Measurements from ENCODE around the gene KIF4A.
A peak's percentile ranks its signal among the peaks of the same experiment; 100 is the strongest.
"Not testable (repeated sequence)": the region's sequence is repeated elsewhere in the genome, so short reads cannot be mapped to it uniquely, and the experiment has no call there.

The KIF4A gene

DNA sequence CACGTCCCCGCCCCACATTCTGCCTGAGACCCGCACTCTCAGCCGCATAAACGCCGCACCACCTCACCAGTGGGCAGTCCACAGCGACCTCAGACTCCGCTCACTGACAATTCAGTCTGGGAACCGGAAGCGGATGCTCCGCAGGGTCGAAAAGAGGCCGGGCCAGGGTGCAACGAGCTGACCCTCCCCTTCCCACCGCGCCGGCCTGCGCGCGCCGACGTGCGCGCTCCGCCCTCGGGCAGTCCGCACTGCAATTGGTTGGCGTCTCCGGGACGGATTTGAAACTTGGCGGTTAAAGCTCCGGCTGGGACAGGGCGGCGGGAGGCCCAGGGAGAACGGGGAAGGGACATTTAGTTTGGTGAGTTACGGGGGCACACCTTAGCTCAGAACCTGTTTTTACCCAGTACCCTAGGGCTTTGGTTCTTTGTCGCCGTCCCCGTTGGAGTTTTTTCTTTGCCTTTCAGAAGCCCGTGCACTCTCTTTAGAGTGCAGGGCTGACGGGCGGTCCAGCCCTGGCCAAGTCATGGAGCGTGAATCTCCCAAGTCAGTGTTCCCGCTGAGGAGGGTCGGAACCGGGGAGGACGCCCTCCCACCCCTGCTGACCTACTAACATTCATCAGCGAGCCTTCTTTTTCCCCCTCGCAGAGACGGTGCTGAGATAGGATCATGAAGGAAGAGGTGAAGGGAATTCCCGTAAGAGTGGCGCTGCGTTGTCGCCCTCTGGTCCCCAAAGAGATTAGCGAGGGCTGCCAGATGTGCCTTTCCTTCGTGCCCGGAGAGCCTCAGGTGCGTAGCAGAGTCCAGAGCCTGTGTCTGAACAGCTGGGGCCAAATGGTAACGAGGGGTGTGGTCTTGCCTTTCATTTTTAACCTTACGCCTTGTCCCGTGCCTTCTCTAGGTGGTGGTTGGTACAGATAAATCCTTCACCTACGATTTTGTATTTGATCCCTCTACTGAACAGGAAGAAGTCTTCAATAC is at the start of gene KIF4A, which contains the start of gene PDZD11:
TSS of gene KIF4A (plus strand) at position 312 of the 978 bp plus-strand sequence. CDS start at position 667, 355 bp downstream.
TSS of gene PDZD11 (minus strand) at position 135 of the 978 bp plus-strand sequence. CDS start 586 bp downstream, outside the sequence.
- DNase-seq (ENCODE audit: low spot score) (peak; percentile 96), FAIRE-seq (peak; percentile 53)

DNA sequence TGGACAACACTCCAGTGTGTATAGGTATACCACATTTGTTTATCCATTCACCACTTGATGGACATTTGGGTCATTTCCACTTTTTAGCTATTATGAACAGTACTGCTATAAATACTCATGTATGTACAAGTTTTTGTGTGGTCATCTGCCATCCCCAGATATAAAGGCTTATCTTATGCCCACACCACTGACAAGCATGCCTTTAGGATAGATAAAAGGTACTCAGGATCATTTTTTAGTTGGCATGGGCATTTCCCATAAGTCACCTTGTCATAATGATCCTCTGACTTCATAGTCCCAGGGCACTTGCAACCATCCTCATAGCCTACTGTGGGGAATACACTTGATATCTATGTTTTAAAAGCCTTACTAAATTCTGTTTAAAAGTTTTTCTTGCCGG is 49.2 kb upstream of the KIF4A start:
- no peak for FAIRE-seq
- no peak for DNase-seq (ENCODE audit: low spot score)

- no peak for FAIRE-seq
- DNase-seq (ENCODE audit: low spot score): no peak
These were observed 48.4 kb upstream of the KIF4A start for GRCh38 chrX:70241501-70241900.

DNA sequence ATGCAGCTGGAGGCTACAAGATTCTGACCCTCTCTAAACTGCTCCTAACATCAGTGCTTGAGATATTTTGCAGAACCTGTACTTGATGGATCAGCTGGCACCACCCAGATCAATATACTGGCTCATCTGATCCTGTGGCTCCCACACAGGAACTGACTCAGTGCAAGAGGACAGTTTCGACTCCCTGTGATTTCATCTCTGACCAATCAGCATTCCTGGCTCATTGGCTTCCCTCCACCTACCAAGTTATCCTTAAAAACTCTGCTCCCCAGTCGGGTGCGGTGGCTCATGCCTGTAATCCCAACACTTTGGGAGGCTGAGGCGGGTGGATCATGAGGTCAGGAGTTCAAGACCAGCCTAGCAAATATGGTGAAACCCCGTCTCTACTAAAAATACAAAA is 46.3 kb upstream of the KIF4A start:
- FAIRE-seq; DNase-seq (ENCODE audit: low spot score): not testable (repeated sequence)

DNA sequence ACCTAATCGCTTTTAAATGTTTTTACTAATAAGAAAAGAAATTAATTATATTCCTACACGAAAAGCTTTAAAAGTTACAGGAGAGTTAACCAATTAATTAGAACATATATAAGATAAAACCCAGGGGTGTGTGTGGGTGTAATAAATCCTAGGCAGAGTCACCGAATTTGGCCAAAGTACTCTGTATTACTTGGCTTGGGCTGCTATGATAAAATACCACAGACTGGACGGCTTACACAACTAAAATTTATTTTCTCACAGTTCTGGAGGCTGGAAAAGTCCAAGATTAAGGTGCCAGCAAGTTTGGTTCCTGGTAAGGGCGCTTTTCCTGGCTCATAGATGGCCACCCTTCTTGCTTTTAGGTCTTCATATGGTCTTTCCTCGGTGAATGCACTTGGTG is 45.0 kb upstream of the KIF4A start:
- FAIRE-seq: no peak
- DNase-seq (ENCODE audit: low spot score): no peak

DNA sequence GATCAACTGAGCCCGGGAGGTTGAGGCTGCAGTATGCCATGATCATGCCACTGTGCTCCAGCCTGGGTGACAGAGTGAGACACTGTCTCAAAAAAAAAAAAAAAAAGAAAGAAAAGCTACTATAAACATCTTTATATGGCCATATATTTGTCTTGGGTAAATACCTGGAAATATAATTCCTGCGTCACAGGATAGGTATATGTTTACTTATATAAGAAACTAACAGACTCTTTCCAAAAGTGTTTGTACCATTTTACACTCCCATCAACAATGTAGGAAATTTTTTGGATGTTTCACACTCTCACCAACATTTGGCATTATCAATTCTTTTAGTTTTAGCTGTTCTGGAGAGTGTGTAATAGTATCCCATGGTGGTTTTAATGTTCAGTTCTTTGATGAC is 42.7 kb upstream of the KIF4A start:
- no peak for FAIRE-seq

GRCh38 chrX:70252491-70252890 is 37.4 kb upstream of the KIF4A start:
- DNase-seq (ENCODE audit: low spot score): no peak
- FAIRE-seq: no peak

More for the DNA sequence above, 42.7 kb upstream of the KIF4A start:
- no peak for DNase-seq (ENCODE audit: low spot score)

GRCh38 chrX:70253377-70254062 is 36.4 kb upstream of the KIF4A start:
- DNase-seq (ENCODE audit: low spot score) (peak; percentile 36), FAIRE-seq (no peak)

DNA sequence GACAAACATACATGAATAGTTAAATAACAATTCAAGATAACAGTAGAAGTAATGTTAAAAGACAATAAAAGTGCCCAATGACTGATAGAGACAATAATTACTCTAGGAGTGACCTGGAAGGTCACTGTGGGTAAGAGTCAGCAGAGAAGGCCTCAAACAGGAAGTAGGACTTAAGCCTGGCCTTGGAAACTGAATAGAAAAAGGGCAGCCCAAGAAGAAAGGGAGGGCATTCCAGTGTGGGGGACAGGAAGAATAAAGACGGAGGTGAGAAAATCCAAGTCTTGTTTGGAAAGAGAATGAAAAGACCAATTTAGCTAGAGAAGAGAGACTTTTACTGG is 35.9 kb upstream of the KIF4A start:
- DNase-seq (ENCODE audit: low spot score): peak; percentile 30

GRCh38 chrX:70254909-70255308 is 35.0 kb upstream of the KIF4A start:
- FAIRE-seq: no peak
- DNase-seq (ENCODE audit: low spot score): no peak

More for the DNA sequence above, 35.9 kb upstream of the KIF4A start:
- no peak for FAIRE-seq

GRCh38 chrX:70255452-70255851 is 34.5 kb upstream of the KIF4A start:
- no peak for DNase-seq (ENCODE audit: low spot score)
- no peak for FAIRE-seq

DNA sequence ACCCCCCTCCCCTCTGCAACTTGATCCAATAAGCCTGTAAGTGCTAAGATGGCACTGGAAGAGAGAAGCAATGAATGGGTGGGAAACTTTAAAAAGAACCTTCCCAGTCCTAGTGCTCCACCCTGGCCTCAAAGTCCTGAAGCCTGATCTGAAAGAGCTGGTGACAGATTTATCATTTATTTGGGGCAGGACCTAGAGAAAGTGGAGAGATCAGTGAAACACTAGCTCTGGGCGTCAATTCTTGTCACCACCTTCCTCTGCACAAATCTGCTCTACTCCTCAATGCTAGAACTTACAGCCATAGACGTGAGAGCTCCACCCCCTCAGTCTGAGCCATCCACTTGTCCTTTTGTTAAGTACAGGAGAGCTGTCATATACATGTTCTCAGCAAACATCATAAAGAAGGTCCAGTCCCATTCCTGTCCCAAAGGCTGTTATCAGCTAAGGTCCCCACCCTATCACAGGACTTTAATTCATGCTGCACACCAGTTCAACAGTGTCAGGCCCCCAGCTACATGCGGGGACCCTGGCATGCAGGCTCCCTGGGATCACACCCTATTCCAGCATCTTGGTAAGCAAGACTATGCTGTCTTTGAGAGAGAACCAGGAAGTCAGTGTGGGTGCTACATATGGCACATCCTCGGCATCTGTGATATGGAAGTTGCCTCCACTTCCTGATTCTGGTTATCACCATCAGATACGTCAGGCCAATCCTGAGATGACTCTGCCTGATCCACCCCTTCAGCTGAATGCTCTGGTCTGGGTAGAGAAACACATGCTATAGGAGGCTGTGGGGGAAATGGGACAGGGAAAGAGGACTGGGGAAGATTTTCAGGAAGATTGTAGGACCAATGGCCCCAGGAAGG is 32.2 kb upstream of the KIF4A start:
- DNase-seq (ENCODE audit: low spot score) (no peak), FAIRE-seq (no peak)

DNA sequence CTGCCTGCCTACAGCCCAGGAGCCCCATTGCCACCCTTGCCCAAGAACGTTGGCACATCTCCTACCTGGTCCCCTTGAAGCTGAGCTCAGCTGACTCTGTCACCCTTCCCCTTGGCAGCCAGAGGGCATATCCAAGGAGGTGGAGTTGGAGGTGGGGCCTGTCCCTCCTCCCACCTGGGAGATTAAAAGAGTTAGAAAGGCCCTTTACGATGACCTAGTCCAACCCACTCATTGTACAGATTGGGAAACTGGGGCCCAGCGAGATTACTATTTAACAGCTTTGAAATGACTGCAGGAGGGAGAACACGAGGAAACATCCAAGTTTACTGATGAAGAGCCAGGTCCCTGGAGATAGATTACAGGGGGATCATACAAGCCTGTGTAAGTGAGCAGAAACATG is 29.8 kb upstream of the KIF4A start, which contains the start of gene P2RY4:
TSS of gene P2RY4 (minus strand) at position 101 of the 400 bp plus-strand sequence. CDS start 580 bp downstream, outside the sequence.
- FAIRE-seq: no peak

DNA sequence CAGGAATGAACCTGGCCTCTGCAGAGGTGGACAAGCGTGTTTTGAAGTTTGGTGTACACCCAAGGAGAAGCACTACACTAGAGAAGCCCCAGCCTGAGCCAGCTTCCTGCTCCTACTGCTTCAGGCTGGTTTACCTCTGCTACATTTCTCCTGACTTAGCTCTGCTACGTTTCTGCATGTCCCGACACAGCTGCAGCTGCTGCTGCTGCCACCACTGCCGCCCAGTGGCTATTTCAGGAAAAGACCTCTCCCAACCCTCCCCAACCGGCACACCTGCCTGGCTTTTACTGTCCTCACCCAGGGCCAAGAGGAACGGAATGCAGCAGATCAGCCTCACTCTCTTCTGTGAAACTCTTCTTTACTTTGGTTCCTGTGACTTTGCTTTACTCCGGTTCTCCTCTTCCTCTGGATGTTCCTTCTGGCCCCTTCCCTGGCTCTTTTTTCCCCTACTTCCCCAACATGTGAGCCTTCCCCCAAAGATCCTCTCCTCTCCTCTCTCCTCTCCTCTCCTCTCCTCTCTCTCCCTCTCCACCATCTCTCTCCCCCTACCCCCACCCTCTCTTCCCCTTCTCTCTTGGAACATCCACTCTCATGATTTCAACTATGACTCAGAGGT is 26.8 kb upstream of the KIF4A start:
- FAIRE-seq (no peak), DNase-seq (ENCODE audit: low spot score) (peak; percentile 64)

More for the DNA sequence above, 29.8 kb upstream of the KIF4A start, which contains the start of gene P2RY4:
- DNase-seq (ENCODE audit: low spot score): no peak

GRCh38 chrX:70264784-70265183 is 25.1 kb upstream of the KIF4A start:
- DNase-seq (ENCODE audit: low spot score) (no peak), FAIRE-seq (no peak)

DNA sequence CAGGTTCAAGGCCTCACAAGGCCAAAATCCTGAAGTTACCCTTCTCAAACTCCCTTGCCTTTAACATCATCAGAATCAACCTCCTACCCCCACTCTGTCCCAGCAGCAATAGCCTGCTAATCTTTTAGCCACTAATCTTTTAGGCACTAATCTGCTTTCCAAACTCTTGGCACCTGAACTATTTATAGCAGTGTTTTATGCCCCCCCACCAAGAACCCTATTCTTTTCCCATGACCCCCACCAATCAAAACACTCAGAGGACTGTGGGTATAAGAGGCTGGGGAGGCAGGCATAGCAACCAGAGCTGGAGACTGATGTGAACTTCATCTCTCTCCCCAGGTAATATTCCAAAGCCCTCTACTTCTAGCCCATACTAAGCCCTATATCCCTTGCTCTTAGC is 21.9 kb upstream of the KIF4A start, which contains the start of gene ARR3:
TSS of gene ARR3 (plus strand) at position 301 of the 400 bp plus-strand sequence. CDS start 1,052 bp downstream, outside the sequence.
- no peak for DNase-seq (ENCODE audit: low spot score)
- no peak for FAIRE-seq

- DNase-seq (ENCODE audit: low spot score); FAIRE-seq: not testable (repeated sequence)
These were observed 15.9 kb upstream of the KIF4A start for GRCh38 chrX:70274029-70274428.

GRCh38 chrX:70279081-70279480 is 10.8 kb upstream of the KIF4A start:
- FAIRE-seq: no peak
- DNase-seq (ENCODE audit: low spot score): no peak

DNA sequence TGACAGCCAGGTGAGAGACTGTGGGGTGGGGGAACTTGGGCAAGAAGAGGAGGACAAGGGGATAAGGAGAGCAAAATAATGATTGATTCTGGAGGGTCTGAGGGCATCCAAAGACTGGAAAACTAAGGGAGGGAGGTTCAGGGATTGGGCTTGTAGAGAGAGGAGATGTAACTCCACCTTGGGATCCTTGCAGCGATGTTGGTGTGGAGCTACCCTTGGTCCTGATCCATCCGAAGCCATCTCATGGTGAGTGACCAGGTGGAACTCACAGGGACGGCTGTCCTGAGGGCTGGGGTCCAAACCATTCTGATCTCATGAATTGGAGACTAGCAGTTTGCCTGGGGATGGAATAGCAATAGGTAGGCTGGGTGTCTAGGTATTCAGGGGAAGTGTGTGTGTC is 9.3 kb upstream of the KIF4A start:
- no peak for FAIRE-seq
- DNase-seq (ENCODE audit: low spot score): no peak

DNA sequence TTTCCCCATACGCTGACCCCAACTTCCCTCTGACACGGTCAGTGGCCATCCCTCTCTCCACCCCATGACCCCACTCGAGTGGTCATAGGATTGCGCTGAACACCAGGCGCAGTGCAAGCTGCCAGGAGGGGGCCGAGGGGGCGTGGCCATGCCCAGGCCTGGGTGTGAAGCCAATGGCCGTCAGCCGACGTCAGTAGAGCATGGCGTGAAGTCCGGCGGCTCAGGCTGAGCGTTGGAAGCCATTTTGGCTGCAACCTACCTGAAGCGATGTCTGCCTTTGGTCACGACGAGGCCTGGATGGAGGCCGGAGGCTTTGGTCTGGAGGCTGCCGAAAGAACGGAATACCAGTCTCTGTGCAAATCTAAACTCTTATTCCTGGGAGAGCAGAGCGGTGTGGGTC is 8.0 kb upstream of the KIF4A start, which contains the start of gene RAB41:
TSS of gene RAB41 (plus strand) at position 222 of the 400 bp plus-strand sequence. CDS start at position 268, 46 bp downstream.
- FAIRE-seq (no peak), DNase-seq (ENCODE audit: low spot score) (no peak)
